Coronary artery (tissue), 2 donors: Measurements from ENCODE around the gene SPAAR.

Experiments
- DNase-seq: peaks from one replicate; pipeline ENCODE4 v3.0.0-alpha.2; 2017; ENCODE audit warnings: low spot score
- H3K27ac ChIP-seq, 2 donors: fragments of 200-600 bp; sonication (generic); one replicate each; pipeline ENCODE4 v1.5.1; 2016 to 2019
- H3K4me3 ChIP-seq: fragments of 200-600 bp; sonication (generic); 2 replicates; pipeline ENCODE4 v1.5.1; 2016; ENCODE audit warnings: mild to moderate bottlenecking, moderate library complexity
- TF ChIP-seq, protein P1 (sequence below): fragments of 200-600 bp; sonication (generic); IDR thresholded peaks from one replicate; pipeline ENCODE4 v1.5.1; 2019; ENCODE audit warnings: antibody characterized with exemption

The SPAAR gene

DNA sequence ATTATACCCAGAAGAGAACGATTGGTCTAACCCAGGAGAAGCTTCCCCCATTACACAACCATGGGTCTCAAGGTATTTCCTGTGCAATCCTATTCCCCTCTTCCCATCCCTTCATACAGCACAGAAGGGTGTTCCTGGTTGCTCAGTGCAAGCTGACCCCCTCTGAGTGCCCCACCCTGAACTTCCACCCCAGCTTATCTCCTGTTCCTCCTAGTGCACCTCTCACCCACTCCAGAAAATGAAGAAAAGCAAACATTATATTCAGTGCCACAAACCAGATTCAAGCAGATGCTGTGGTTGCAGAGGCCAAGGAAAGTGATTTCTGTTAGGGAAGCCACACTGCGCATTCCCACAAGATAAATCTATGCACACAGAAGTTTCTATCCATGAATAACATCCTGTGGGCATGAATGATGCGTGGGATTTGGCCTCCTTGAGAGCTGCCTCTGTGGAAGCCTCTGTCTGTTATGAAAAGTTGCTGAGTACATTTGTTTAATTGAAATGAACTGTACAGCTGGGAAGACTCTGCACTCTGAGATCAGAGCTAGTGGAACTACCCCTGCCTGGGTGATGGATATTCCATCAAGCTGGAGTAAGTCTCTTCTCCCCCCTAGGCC, 50.9 kb downstream of the SPAAR start:
- no peak for DNase-seq
- TF ChIP-seq, protein P1, sequence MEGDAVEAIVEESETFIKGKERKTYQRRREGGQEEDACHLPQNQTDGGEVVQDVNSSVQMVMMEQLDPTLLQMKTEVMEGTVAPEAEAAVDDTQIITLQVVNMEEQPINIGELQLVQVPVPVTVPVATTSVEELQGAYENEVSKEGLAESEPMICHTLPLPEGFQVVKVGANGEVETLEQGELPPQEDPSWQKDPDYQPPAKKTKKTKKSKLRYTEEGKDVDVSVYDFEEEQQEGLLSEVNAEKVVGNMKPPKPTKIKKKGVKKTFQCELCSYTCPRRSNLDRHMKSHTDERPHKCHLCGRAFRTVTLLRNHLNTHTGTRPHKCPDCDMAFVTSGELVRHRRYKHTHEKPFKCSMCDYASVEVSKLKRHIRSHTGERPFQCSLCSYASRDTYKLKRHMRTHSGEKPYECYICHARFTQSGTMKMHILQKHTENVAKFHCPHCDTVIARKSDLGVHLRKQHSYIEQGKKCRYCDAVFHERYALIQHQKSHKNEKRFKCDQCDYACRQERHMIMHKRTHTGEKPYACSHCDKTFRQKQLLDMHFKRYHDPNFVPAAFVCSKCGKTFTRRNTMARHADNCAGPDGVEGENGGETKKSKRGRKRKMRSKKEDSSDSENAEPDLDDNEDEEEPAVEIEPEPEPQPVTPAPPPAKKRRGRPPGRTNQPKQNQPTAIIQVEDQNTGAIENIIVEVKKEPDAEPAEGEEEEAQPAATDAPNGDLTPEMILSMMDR, result no peak
- no peak overlapping the region for H3K27ac ChIP-seq
- no peak overlapping the region for H3K4me3 ChIP-seq
